ENCODE data around the gene XAGE2.

GRCh38 chrX:52424656-52425055, 55.8 kb downstream of the XAGE2 start:
- TF ChIP-seq CTCF (conservative IDR thresholded peaks at IDR 0.05) (no peak), EZH2 (IDR thresholded peaks at IDR 0.05; ENCODE audit: low read depth) (no peak)
